NCI-H187 (cell line): ENCODE data around the gene GRK1.

Source experiments
- DNase-seq, 2 experiments: peaks; one replicate each; lab custom pipeline; 2025; lab: John Stamatoyannopoulos, UW

Gene GRK1

GRCh38 chr13:113775451-113776145 lies 108.6 kb downstream of the GRK1 start:
- DNase-seq: no peak

GRCh38 chr13:113776231-113777125 lies 109.5 kb downstream of the GRK1 start:
- DNase-seq: peak; percentile 67 to 79

GRCh38 chr13:113777311-113778260 lies 110.6 kb downstream of the GRK1 start:
- no peak for DNase-seq

GRCh38 chr13:113781571-113781970 lies 114.6 kb downstream of the GRK1 start:
- no peak for DNase-seq

- no peak for DNase-seq
Measured at GRCh38 chr13:113782472-113782871, 115.5 kb downstream of the GRK1 start.

- DNase-seq: no peak
Measured at GRCh38 chr13:113783200-113783881, 116.3 kb downstream of the GRK1 start.

GRCh38 chr13:113783966-113784644 lies 117.1 kb downstream of the GRK1 start:
- DNase-seq: no peak

- DNase-seq: no peak
Measured at GRCh38 chr13:113784645-113785024, 117.6 kb downstream of the GRK1 start.

GRCh38 chr13:113785051-113786010 lies 118.3 kb downstream of the GRK1 start:
- DNase-seq: no peak

GRCh38 chr13:113786262-113786841 lies 119.3 kb downstream of the GRK1 start:
- no peak for DNase-seq
